NB4 (cell line): ENCODE data around the gene NEK11.
"Not testable (repeated sequence)": the region's sequence is repeated elsewhere in the genome, so short reads cannot be mapped to it uniquely, and the experiment has no call there.

Experiments
- DNase-seq: peaks from one replicate; pipeline ENCODE4 v3.0.0; 2010; ENCODE audit warnings: low read depth
- H3K4me3 ChIP-seq: one replicate; pipeline ENCODE4 v1.5.1; 2011; ENCODE audit warnings: mild to moderate bottlenecking, low read depth, low read length, moderate library complexity
- MYC ChIP-seq: IDR thresholded peaks from 2 replicates; pipeline ENCODE4 v1.6.1; 2011; ENCODE audit warnings: low read depth, low read length
- POLR2A ChIP-seq: IDR thresholded peaks from 2 replicates; pipeline ENCODE4 v1.6.1; 2011; ENCODE audit warnings: mild to moderate bottlenecking; ENCODE audit not compliant: insufficient read length; ENCODE audit errors: extremely low read depth
- TF ChIP-seq, protein P1 (sequence below): IDR thresholded peaks from one replicate; pipeline ENCODE4 v1.5.1; 2012; ENCODE audit warnings: low read depth, low read length
- TF ChIP-seq, protein P2 (sequence below): IDR thresholded peaks from 2 replicates; pipeline ENCODE4 v1.6.1; 2011; ENCODE audit warnings: low read depth, low read length

NEK11 gene

DNA sequence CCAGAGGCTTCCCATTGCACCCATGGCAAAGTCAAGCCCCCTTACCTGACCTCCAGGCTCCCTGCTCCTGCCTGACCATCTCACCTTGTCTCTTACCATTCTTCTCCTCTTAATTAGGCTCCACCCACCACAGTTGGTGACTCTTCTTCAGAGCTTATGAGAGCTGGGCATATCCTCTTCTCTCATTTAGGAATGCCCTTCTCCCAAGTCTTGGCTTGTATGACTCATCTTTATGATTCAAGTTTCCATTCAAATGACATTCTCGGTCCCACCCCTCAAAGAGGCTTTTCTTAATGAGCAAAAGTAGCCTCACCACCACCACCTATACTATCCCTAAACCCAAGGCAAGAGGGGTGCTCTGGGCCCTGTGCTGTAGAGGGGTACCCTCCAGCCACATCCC is 299.6 kb downstream of the NEK11 start:
- DNase-seq = no peak
- H3K4me3 ChIP-seq = no peak overlapping the region
- TF ChIP-seq POLR2A (no peak), MYC (no peak)
- TF ChIP-seq, protein P1, sequence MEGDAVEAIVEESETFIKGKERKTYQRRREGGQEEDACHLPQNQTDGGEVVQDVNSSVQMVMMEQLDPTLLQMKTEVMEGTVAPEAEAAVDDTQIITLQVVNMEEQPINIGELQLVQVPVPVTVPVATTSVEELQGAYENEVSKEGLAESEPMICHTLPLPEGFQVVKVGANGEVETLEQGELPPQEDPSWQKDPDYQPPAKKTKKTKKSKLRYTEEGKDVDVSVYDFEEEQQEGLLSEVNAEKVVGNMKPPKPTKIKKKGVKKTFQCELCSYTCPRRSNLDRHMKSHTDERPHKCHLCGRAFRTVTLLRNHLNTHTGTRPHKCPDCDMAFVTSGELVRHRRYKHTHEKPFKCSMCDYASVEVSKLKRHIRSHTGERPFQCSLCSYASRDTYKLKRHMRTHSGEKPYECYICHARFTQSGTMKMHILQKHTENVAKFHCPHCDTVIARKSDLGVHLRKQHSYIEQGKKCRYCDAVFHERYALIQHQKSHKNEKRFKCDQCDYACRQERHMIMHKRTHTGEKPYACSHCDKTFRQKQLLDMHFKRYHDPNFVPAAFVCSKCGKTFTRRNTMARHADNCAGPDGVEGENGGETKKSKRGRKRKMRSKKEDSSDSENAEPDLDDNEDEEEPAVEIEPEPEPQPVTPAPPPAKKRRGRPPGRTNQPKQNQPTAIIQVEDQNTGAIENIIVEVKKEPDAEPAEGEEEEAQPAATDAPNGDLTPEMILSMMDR = no peak
- TF ChIP-seq, protein P2, sequence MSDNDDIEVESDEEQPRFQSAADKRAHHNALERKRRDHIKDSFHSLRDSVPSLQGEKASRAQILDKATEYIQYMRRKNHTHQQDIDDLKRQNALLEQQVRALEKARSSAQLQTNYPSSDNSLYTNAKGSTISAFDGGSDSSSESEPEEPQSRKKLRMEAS = no peak

DNA sequence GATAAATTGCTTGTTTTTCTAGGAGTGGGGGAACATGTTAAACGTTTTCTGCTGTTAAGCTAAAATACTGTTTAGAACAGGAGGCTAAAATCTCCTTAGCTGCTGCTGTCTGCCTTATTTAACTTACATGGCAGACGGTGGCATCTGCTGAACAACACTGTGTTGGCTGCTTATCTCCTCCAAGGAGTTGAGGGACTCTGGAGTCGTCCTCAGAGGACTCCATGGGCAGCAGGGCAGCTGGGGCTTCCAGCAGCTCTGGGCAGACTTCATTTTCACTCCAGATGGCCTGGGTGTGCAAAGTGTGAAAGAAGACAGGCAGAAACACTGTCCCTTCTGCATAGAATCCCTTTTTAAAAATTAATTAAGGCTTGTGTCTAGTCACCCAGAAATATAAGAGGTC is 302.0 kb downstream of the NEK11 start:
- TF ChIP-seq, protein P1 = no peak
- TF ChIP-seq MYC (no peak), POLR2A (no peak)
- H3K4me3 ChIP-seq = no peak overlapping the region
- no peak for DNase-seq

DNA sequence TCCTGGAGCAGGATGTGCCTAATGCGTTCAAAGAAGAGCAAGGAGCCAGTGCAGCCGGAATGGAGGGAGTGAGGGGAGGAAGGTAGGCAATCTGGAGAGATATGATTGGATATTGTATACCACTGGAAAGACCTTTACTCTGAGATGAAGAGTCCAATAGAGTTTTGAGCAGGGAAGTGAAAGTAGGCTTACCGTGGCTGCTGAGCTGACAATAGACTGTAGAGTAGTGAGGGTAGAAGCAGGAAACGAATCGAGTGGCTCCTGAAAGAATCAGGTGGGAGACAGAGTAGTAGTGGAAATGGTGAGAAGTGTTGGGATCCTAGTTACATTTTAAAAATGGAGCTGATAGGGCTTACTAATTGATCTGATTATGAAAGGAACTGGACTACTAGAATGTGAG is 303.1 kb downstream of the NEK11 start:
- TF ChIP-seq, protein P1 = no peak
- TF ChIP-seq, protein P2 = no peak
- TF ChIP-seq MYC (no peak), POLR2A (no peak)
- no peak overlapping the region for H3K4me3 ChIP-seq
- no peak for DNase-seq

DNA sequence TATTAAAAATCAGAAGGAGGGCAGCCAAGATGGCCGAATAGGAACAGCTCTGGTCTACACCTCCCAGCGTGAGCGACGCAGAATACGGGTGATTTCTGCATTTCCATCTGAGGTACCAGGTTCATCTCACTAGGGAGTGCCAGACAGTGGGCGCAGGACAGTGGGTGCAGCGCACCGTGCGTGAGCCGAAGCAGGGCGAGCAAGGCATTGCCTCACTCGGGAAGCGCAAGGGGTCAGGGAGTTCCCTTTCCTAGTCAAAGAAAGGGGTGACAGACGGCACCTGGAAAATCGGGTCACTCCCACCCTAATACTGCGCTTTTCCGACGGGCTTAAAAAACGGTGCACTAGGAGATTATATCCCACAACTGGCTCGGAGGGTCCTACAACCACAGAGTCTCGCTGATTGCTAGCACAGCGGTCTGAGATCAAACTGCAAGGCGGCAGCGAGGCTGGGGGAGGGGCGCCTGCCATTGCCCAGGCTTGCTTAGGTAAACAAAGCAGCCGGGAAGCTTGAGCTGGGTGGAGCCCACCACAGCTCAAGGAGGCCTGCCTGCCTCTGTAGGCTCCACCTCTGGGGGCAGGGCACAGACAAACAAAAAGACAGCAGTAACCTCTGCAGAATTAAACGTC is 304.9 kb downstream of the NEK11 start:
- not testable (repeated sequence) for H3K4me3 ChIP-seq, DNase-seq

DNA sequence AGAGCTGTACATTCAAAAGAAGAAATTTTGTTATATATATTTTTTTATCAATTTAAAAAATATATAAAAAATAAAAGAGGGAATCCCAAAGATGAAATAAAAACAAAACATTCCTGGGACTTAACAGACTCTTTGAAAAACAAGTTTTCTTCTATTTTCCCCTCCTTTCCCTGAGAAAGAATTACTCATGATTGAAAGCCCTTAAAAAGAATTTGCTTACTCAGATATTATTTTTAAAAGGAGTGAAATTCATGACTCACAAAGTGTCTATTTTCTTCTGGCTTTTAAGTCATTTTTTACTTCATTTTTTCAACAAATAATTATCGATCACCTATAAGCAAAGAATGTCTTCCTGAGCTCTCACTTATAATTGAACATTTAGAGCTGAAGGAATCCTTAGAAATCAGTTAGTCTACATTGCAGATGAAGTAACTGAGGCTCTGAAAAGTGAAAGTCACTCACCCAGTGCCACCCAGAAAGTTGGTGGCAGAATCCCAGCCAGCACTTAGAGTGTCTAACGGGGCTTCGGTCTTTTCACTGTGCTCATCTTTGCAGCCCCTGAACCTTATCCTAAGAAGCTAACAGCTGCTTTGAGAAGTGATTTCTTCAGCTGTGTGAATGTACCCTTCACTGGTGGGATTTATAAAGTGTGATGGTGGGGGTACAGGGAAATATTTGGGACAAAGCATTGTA is 312.4 kb downstream of the NEK11 start:
- H3K4me3 ChIP-seq = no peak overlapping the region
- TF ChIP-seq, protein P1 = no peak
- TF ChIP-seq POLR2A (no peak), MYC (no peak)
- TF ChIP-seq, protein P2 = no peak
- no peak for DNase-seq

DNA sequence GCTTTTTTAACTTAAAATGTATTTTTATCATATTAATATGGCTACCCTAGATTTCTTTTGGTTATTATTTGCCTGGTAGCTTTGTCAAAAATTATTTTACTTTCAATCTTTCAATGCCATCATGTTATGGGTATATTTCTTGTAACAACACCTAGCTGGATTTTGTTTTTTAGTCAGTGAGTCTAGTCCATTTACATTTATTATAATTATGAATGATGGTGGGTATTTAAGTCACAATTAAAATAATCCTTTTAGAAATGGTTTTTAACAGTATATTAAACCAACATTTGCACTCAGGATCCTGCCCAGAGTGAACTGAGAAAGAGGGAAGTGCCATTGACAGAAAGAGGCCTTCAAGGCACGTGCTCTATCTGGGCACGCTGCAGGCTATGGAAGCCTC is 315.1 kb downstream of the NEK11 start:
- DNase-seq = no peak
- TF ChIP-seq POLR2A (no peak), MYC (no peak)
- TF ChIP-seq, protein P2 = no peak
- TF ChIP-seq, protein P1 = no peak
- no peak overlapping the region for H3K4me3 ChIP-seq
